Left ventricle myocardium inferior (tissue), 1 donor: ENCODE results near the gene TOLLIP. TPM values are rescaled to one million over a fixed set of nuclear protein-coding genes. Genes with fewer than 3 reads are reported as not detected.

Experiments used
- DNase-seq: peaks from one replicate; pipeline ENCODE4 v3.0.0-alpha.2; 2020
- H3K27ac ChIP-seq: fragments of 200-600 bp; replicated peaks from 2 replicates; pipeline ENCODE4 v1.8.0; 2021
- H3K27me3 ChIP-seq: fragments of 200-600 bp; 2 replicates; pipeline ENCODE4 v1.8.0; 2021; ENCODE audit warnings: low read depth
- H3K36me3 ChIP-seq: fragments of 200-600 bp; 2 replicates; pipeline ENCODE4 v1.8.0; 2021
- H3K4me1 ChIP-seq: fragments of 200-600 bp; 2 replicates; pipeline ENCODE4 v1.8.0; 2021
- H3K4me3 ChIP-seq: fragments of 200-600 bp; 2 replicates; pipeline ENCODE4 v1.8.0; 2021; ENCODE audit warnings: mild to moderate bottlenecking, moderate library complexity
- H3K9me3 ChIP-seq: fragments of 200-600 bp; replicated peaks from 2 replicates; pipeline ENCODE4 v1.8.0; 2021
- intact Hi-C: fragments of 100-400 bp; cut with micrococcal nuclease; formaldehyde crosslinking; loops from one replicate; pipeline ENCODE4 v1.11.0; 2022
- total RNA-seq: library from RNA; stranded (reverse); fragmentation: NEBNext Ultra II Directional; extraction: Animal tissue kit (Norgen Biotek cat#: 25700); gene quantifications from one replicate; pipeline ENCODE4 v1.2.1, GENCODE V29; 2021
- TF ChIP-seq, protein P1 (sequence below): fragments of 200-600 bp; IDR thresholded peaks from 2 replicates; pipeline ENCODE4 v1.8.0; 2021; ENCODE audit warnings: antibody characterized with exemption, mild to moderate bottlenecking, borderline replicate concordance
- donor health status: DM: no; HTN: yes; CAD: no; lungs with severe emphysema.

TOLLIP gene
- total RNA-seq, 1 donor from 2014 or later: 51.9 TPM

DNA sequence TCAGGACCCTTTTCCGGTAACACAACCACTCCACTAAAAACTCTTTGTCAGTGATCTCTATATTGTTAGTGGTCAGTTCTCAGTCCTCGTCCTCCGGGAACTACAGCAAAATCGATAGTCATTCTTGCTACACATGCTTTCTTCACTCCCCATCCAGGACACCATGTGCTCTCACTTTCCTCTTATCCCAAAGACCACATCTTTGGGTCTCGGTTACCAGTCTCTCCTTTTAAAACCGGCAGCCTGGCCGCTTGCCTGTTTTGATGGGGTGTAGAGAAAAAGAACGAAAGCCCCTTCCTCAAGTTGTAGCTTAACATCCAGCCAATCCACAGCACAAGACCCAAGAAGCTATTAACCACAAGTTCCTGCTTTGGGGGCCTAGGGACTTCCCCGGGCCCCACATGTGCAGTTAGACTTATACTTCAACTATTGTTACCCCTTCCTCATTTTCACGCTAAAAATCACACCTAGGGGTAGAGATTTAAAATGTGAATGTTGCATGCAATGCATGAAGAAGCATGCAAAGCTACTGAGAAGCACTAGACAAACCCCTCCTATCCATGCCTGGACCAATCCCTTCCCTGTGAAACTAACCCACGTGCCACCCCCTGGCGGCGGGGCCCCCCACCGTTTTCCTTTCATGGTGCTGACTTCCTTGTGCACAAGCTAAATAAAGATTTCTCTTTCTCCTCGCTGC is 1.5 kb upstream of the TOLLIP start:
- H3K36me3 ChIP-seq: peaks cover 1% of the 10 kb centered on the region
- TF ChIP-seq, protein P1, sequence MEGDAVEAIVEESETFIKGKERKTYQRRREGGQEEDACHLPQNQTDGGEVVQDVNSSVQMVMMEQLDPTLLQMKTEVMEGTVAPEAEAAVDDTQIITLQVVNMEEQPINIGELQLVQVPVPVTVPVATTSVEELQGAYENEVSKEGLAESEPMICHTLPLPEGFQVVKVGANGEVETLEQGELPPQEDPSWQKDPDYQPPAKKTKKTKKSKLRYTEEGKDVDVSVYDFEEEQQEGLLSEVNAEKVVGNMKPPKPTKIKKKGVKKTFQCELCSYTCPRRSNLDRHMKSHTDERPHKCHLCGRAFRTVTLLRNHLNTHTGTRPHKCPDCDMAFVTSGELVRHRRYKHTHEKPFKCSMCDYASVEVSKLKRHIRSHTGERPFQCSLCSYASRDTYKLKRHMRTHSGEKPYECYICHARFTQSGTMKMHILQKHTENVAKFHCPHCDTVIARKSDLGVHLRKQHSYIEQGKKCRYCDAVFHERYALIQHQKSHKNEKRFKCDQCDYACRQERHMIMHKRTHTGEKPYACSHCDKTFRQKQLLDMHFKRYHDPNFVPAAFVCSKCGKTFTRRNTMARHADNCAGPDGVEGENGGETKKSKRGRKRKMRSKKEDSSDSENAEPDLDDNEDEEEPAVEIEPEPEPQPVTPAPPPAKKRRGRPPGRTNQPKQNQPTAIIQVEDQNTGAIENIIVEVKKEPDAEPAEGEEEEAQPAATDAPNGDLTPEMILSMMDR: no peak
- no peaks in the 10 kb centered on the region for H3K27me3 ChIP-seq
- peaks cover 46% of the 10 kb centered on the region for H3K4me1 ChIP-seq
- peaks cover 20% of the 10 kb centered on the region for H3K9me3 ChIP-seq
- no peak overlapping the region for H3K27ac ChIP-seq
- DNase-seq: no peak
- H3K4me3 ChIP-seq: peak overlapping the region; percentile 88
- intact Hi-C loops: no loop called here

DNA sequence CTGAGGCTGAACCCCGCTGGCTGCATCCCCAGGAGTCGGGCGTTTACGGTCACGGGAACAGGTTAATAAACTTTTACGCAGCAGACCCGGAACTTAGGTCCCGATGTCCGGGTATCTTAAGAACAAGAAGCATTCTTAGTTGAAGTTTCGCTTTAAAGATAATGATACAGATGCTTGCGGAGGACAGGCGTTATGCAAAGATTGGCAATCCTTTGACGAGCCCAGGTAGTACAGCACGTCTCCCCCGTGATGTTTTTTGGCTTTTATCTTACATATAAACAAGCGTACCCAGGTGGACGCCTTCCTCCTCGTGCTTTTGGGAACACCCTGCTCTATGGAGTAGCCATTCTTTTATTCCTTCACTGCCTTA is 871 bp upstream of the TOLLIP start:
- H3K27ac ChIP-seq: peak overlapping the region; percentile 95
- peaks cover 50% of the 10 kb centered on the region for H3K4me1 ChIP-seq
- H3K27me3 ChIP-seq: no peaks in the 10 kb centered on the region
- peaks cover 7% of the 10 kb centered on the region for H3K36me3 ChIP-seq
- TF ChIP-seq, protein P1: no peak
- peaks cover 20% of the 10 kb centered on the region for H3K9me3 ChIP-seq
- DNase-seq: no peak
- intact Hi-C loops: no loop called here
- peak overlapping the region; percentile 88 for H3K4me3 ChIP-seq

DNA sequence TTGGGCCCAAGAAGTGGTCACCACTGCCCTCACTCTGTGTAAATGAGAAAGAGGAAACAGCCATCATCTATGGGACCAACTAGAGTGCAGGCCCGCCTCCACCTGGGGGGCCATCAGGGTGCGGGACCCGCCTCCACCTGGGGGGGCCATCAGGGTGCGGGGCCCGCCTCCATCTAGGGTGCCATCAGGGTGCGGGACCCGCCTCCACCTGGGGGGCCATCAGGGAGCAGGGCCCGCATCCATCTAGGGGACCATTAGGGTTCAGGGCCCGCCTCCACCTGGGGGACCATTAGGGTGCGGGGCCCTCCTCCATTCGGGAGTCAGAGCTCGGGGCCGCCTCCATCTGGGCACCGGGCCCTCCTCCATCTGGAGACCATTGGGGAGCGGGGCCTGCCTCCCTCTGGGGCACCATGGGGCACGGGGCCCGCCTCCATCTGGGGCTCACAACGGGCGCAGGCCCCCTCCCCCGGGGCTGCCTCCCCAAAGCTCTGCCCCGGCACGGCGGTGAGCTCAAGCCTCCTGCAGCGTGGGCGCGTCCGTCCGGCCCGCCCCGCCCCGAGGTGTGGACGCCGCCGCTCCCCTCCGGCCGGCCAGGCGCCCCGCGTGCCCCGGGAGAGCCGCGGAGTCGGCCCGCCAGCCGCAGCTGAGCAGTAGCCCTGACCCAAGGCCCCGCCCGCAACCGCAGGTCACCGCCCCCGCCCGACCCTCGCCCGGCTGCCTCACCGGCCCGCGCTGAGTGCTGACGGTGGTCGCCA is 512 bp downstream of the TOLLIP start:
- Histone ChIP-seq H3K27me3 (no peaks in the 10 kb centered on the region), H3K36me3 (peaks cover 7% of the 10 kb centered on the region), H3K4me3 (peak overlapping the region; percentile 88), H3K9me3 (peaks cover 20% of the 10 kb centered on the region), H3K27ac (peak overlapping the region; percentile 95), H3K4me1 (peaks cover 61% of the 10 kb centered on the region)
- intact Hi-C loops: no loop called here
- no peak for DNase-seq
- TF ChIP-seq, protein P1: no peak

DNA sequence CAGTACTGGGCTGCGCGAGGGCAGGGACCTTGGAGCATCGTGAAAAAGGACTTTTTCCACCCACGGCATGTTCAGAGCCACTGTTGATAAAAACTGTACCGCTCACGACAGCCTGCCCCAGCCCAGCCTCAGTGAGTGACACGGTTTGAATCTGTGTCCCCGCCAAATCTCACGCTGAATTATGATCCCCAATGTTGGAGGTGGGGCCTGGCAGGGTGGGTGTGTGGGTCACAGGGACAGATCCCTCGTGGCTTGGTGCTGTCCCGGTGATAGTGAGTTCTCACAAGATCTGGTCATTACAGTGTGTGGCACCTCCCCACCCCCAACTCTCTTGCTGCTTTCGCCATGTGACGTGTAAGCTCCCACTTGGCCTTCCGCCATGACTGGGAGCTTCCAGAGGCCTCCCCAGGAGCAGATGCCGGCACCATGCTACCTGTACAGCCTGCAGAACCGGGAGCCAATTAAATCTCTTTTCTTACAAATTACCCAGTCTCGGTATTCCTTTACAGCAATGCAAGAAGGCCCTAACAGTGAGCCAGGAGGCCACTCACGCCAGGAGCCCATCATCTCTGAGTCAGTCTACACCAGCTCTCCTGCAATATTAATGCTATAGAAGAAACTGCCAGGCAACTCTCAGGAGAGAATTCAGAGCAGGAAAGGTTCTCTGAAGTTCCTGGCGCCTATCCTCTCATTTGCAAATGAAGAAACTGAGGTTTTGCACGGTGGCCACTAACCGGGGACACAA is 1.3 kb downstream of the TOLLIP start:
- peaks cover 68% of the 10 kb centered on the region for H3K4me1 ChIP-seq
- H3K4me3 ChIP-seq: peak overlapping the region; percentile 88
- H3K9me3 ChIP-seq: peaks cover 20% of the 10 kb centered on the region
- TF ChIP-seq, protein P1: no peak
- DNase-seq: no peak
- peaks cover 7% of the 10 kb centered on the region for H3K36me3 ChIP-seq
- intact Hi-C loops: no loop called here
- H3K27ac ChIP-seq: peak overlapping the region; percentile 95
- no peaks in the 10 kb centered on the region for H3K27me3 ChIP-seq

DNA sequence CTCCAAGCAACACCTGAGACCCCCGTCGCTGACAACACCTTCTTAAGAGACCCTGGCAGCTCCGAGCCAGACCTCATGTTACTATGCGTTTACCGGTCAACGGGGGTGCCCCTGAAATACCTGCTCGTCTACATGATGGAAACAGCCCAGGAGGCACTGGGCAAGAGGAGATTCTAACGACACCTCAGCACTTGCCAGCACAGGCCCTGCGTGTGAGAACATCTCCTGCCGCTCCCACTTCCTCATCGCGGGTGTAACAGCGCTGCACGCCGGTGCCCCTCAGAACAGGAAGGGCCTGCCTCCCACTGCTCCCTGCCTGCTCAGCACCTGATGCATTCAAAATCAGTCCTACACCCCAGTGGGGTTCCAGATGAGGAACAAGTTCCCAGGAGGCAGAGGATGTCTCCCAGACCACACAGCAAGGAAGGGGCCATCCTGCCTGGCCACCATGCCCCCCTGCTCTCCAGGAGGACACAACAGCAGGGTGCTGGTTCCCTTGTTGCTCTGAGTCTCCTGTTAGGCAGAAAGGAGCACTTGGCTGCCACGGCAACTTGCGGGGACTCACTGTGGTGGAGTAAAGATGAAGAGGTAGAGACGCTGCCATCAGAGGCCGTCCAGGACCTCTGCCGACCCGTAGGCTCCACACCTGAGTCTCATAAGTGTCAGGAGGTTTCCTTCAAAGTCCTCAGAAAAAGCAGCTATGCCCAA is 2.1 kb downstream of the TOLLIP start:
- TF ChIP-seq, protein P1: no peak
- DNase-seq: no peak
- H3K4me3 ChIP-seq: peak overlapping the region; percentile 88
- peaks cover 18% of the 10 kb centered on the region for H3K9me3 ChIP-seq
- no peaks in the 10 kb centered on the region for H3K27me3 ChIP-seq
- peaks cover 7% of the 10 kb centered on the region for H3K36me3 ChIP-seq
- intact Hi-C loops: no loop called here
- H3K27ac ChIP-seq: no peak overlapping the region
- peaks cover 77% of the 10 kb centered on the region for H3K4me1 ChIP-seq
